LNCaP clone FGC (cell line): ENCODE data around the gene MEAK7.

Source experiments
- DNase-seq: peaks from one replicate; pipeline ENCODE4 v3.0.0-alpha.2; 2011; ENCODE audit warnings: low read depth
- H3K4me3 ChIP-seq: 2 replicates; pipeline ENCODE4 v1.5.1; 2011; ENCODE audit warnings: mild to moderate bottlenecking, low read depth, low read length, control low read depth
- TF ChIP-seq, protein P1 (sequence below): IDR thresholded peaks from 2 replicates; pipeline ENCODE4 v1.5.1; 2012; ENCODE audit warnings: mild to moderate bottlenecking; ENCODE audit not compliant: control insufficient read depth, insufficient read depth; ENCODE audit errors: extremely low read depth

Gene MEAK7

GRCh38 chr16:84478172-84478947, 26.1 kb downstream of the MEAK7 start:
- TF ChIP-seq, protein P1, sequence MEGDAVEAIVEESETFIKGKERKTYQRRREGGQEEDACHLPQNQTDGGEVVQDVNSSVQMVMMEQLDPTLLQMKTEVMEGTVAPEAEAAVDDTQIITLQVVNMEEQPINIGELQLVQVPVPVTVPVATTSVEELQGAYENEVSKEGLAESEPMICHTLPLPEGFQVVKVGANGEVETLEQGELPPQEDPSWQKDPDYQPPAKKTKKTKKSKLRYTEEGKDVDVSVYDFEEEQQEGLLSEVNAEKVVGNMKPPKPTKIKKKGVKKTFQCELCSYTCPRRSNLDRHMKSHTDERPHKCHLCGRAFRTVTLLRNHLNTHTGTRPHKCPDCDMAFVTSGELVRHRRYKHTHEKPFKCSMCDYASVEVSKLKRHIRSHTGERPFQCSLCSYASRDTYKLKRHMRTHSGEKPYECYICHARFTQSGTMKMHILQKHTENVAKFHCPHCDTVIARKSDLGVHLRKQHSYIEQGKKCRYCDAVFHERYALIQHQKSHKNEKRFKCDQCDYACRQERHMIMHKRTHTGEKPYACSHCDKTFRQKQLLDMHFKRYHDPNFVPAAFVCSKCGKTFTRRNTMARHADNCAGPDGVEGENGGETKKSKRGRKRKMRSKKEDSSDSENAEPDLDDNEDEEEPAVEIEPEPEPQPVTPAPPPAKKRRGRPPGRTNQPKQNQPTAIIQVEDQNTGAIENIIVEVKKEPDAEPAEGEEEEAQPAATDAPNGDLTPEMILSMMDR = no peak
- no peak for DNase-seq
- H3K4me3 ChIP-seq = no peak overlapping the region

DNA sequence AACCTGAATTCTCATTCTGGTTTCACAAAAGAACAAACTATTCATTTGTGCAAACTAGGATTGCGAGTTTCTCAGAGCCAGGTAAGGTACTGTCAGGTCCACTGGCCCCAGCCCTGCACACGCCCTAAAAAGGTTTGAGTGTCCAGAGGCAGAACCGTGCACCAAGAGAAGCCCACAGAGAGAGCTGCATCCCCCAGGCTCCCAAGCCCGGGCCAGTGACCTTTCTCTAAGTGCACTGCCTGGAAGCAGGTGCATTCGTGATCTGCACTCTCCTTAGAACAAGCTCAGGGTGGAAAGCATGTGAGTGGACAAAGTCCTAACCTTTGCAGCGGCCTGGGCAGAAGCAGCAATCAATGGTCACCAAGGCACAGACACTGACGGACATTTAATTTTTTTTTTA, 26.8 kb downstream of the MEAK7 start:
- H3K4me3 ChIP-seq = no peak overlapping the region
- no peak for DNase-seq
- TF ChIP-seq, protein P1 = no peak

- DNase-seq = no peak
- H3K4me3 ChIP-seq = no peak overlapping the region
- TF ChIP-seq, protein P1 = no peak
These were observed 28.1 kb downstream of the MEAK7 start for GRCh38 chr16:84476401-84476800.

- TF ChIP-seq, protein P1 = no peak
- peak; percentile 7 for DNase-seq
- no peak overlapping the region for H3K4me3 ChIP-seq
These were observed 28.7 kb downstream of the MEAK7 start for GRCh38 chr16:84475643-84476240.

- no peak overlapping the region for H3K4me3 ChIP-seq
- no peak for DNase-seq
- TF ChIP-seq, protein P1 = no peak
These were observed 32.5 kb downstream of the MEAK7 start for GRCh38 chr16:84471966-84472365.

GRCh38 chr16:84471316-84471715, 33.1 kb downstream of the MEAK7 start:
- H3K4me3 ChIP-seq = no peak overlapping the region
- no peak for DNase-seq
- TF ChIP-seq, protein P1 = no peak
